ENCODE measurements around the gene CYB5R2.

The CYB5R2 gene

DNA sequence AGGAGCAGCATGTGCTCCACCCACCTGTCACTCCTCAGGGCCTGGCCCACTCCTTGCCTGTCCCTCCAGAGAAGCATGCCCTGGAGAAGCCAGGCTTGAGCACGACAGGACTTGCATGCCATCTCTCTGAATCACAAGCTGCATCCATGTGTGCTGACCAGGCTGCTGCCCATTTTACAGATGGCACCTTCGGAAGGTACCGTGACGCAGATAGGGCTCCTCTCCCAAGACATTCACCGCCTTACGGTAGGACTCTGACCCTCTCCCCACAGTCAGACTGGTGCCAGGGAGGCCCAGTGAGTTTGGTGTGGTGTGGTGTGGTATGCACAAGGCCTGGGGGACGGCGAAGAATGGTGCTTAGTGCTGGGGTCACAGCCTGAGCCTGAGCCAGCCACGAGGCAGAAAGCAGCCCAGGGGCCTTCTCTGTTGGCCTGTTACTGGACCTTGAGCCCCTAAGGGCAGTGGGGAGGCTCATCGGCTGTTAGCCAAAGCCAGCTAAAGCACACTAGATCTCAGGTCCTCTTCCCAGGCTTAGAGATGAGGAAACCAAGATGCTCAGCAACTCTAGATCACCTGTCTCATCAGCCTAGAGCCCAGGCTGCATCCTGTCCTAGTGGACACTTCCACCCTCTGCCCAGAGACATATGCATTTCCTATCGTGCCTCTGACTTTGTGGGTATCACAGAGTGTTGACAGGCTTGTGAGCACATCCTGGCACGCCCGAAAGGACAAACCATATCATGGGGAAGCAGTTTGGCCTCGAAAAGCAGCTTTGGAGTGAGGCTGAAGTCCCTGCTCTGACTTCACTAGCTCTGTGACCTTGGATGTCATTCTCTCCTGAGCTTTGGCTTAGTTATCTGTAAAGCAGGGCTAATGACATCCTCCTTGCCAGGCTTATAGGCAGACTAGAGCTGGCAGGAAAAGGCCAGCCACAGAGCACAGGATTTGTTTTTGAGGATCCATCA lies 17.8 kb downstream of the CYB5R2 start:
- DNase-seq (ENCODE audit: low read depth), result no peak
- no peak overlapping the region for H3K4me3 ChIP-seq (ENCODE audit: low read depth, low read length)
- in situ Hi-C loops (cut with HindIII; ENCODE audit: low sequenced_read_pairs), result loop anchor here (25.0 kb wide), 1 partner anchor 93 kb away; no protein-coding TSS in a partner anchor
- no peak for TF ChIP-seq CTCF (IDR thresholded peaks at IDR 0.05; ENCODE audit: low read depth, low read length, missing control alignments)

DNA sequence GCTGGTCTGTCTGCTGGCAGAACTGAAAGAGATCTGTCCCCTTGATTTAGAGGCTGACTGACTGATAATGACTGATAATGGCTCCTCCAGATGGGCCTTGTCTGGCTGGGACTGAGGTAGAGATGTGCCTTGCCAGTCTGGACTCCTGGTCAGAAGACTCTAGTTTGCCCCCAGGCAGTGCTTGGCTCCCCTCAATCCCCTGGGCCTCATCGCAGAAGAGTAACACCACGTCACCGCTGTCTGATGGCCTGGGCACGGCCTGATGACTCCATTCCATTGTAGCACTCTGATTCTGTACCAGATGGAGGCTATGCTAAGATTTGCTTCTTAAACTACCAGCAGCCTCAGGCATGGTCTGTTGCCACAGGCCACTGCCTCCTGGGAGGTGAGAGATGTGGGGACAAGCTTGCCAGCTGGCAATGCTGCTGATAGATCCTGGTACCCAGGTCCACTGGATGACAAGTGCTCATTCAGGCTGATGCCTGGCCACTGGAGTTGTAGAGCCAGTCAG lies 19.1 kb downstream of the CYB5R2 start:
- H3K4me3 ChIP-seq (ENCODE audit: low read depth, low read length), result no peak overlapping the region
- no peak for DNase-seq (ENCODE audit: low read depth)
- in situ Hi-C loops (cut with HindIII; ENCODE audit: low sequenced_read_pairs), result loop anchor here (25.0 kb wide), 1 partner anchor 92 kb away; no protein-coding TSS in a partner anchor
- no peak for TF ChIP-seq CTCF (IDR thresholded peaks at IDR 0.05; ENCODE audit: low read depth, low read length, missing control alignments)

GRCh38 chr11:7651700-7652099 lies 21.6 kb downstream of the CYB5R2 start:
- no peak overlapping the region for H3K4me3 ChIP-seq (ENCODE audit: low read depth, low read length)
- no peak for TF ChIP-seq CTCF (IDR thresholded peaks at IDR 0.05; ENCODE audit: low read depth, low read length, missing control alignments)
- DNase-seq (ENCODE audit: low read depth), result no peak
- in situ Hi-C loops (cut with HindIII; ENCODE audit: low sequenced_read_pairs), result loop anchor here (25.0 kb wide), 1 partner anchor 89 kb away; no protein-coding TSS in a partner anchor

DNA sequence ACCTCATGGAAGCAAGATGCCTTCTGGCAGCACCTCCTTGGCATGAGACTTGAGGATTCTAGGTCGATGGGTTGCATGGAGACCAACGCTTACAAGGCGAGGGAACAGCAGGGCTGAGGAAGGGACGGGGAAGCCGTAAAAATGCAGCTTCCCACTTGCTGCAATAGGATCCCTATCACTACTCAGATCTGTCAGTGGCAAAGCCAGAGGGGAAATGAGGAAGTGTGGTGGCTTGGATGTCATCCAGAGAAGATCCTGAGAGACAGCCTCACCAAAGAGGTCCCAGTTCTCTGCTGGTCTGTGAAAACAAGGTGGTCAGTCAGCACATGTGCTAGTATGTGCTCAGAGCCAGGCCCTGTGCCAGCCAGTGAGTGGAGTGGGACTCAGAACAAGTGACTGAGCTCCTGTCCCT lies 22.2 kb downstream of the CYB5R2 start:
- no peak for TF ChIP-seq CTCF (IDR thresholded peaks at IDR 0.05; ENCODE audit: low read depth, low read length, missing control alignments)
- no peak overlapping the region for H3K4me3 ChIP-seq (ENCODE audit: low read depth, low read length)
- in situ Hi-C loops (cut with HindIII; ENCODE audit: low sequenced_read_pairs), result loop anchor here (25.0 kb wide), 1 partner anchor 89 kb away; no protein-coding TSS in a partner anchor
- DNase-seq (ENCODE audit: low read depth), result no peak

DNA sequence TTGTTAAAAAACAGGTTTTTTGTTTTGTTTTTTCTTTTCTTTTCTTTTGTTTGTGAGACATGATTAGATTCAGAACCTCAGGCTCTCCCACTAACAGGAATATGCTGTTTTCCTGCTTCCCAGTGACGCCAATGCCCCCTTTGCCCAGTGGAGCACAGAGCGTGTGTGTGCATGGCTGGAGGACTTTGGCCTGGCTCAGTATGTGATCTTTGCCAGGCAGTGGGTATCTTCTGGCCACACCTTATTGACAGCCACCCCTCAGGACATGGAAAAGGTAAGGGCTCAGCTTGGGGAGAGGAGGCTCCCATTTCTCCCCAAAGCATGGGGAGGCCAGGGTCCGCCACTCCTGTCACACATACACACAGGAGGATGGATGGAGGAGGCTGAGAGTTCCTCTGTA lies 25.0 kb downstream of the CYB5R2 start:
- DNase-seq (ENCODE audit: low read depth), result no peak
- TF ChIP-seq CTCF (IDR thresholded peaks at IDR 0.05; ENCODE audit: low read depth, low read length, missing control alignments), result no peak
- no peak overlapping the region for H3K4me3 ChIP-seq (ENCODE audit: low read depth, low read length)
- in situ Hi-C loops (cut with HindIII; ENCODE audit: low sequenced_read_pairs), result no loop called here

GRCh38 chr11:7646866-7647265 lies 26.4 kb downstream of the CYB5R2 start:
- in situ Hi-C loops (cut with HindIII; ENCODE audit: low sequenced_read_pairs), result no loop called here
- no peak for TF ChIP-seq CTCF (IDR thresholded peaks at IDR 0.05; ENCODE audit: low read depth, low read length, missing control alignments)
- no peak for DNase-seq (ENCODE audit: low read depth)
- no peak overlapping the region for H3K4me3 ChIP-seq (ENCODE audit: low read depth, low read length)

Measured in astrocyte of the cerebellum (primary cell).